A673 (cell line): Measurements from ENCODE around the gene SMIM20. TPM values are rescaled to one million over a fixed set of nuclear protein-coding genes. Genes with fewer than 3 reads are reported as not detected.

Experiments
- BruUV-seq: library from RNA; stranded (reverse); fragments of 400-500 nt; replicated peaks from 2 replicates; lab custom pipeline; 2021; lab: Mats Ljungman, UMichigan
- CTCF ChIA-PET: fragments of 300-600 bp; sonication (Branson Sonifier 250); formaldehyde crosslinking; loops from one replicate; lab custom pipeline; 2022; ENCODE audit warnings: antibody characterized with exemption; lab: Charles Lee
- POLR2A ChIA-PET: fragments of 300-600 bp; sonication (Branson Sonifier 250); formaldehyde crosslinking; loops from one replicate; lab custom pipeline; 2022; ENCODE audit warnings: antibody characterized with exemption; ENCODE audit not compliant: low non-redundant PET; lab: Charles Lee
- DNase-seq: peaks from one replicate; pipeline ENCODE4 v3.0.0-alpha.2; 2015; ENCODE audit warnings: low spot score
- H3K27ac ChIP-seq: fragments of 200-600 bp; sonication (generic); 2 replicates; pipeline ENCODE4 v1.5.1; 2016; ENCODE audit warnings: mixed run types, low read depth, mild to moderate bottlenecking, mixed read lengths, antibody characterized with exemption, low read length; ENCODE audit not compliant: poor library complexity, severe bottlenecking
- H3K27me3 ChIP-seq: fragments of 200-600 bp; sonication (generic); replicated peaks from 2 replicates; pipeline ENCODE4 v1.6.1; 2017; ENCODE audit warnings: mixed run types, low read depth, mild to moderate bottlenecking, mixed read lengths, antibody characterized with exemption, low read length; ENCODE audit not compliant: insufficient read depth, poor library complexity
- H3K36me3 ChIP-seq: fragments of 200-600 bp; sonication (generic); 2 replicates; pipeline ENCODE4 v1.6.1; 2016; ENCODE audit warnings: mixed run types, mild to moderate bottlenecking, mixed read lengths, antibody characterized with exemption, low read length; ENCODE audit not compliant: insufficient read depth, poor library complexity, severe bottlenecking
- H3K4me1 ChIP-seq: fragments of 200-600 bp; sonication (generic); 2 replicates; pipeline ENCODE4 v1.6.1; 2017; ENCODE audit warnings: mixed run types, mild to moderate bottlenecking, mixed read lengths, antibody characterized with exemption, low read length; ENCODE audit not compliant: insufficient read depth, poor library complexity, severe bottlenecking
- H3K4me3 ChIP-seq: fragments of 200-600 bp; sonication (generic); 2 replicates; pipeline ENCODE4 v1.5.1; 2016; ENCODE audit warnings: low read depth, mixed run types, mild to moderate bottlenecking, mixed read lengths, low read length; ENCODE audit not compliant: poor library complexity, severe bottlenecking
- H3K9me3 ChIP-seq: fragments of 200-600 bp; sonication (generic); 2 replicates; pipeline ENCODE4 v1.6.1; 2016; ENCODE audit warnings: mixed run types, low read depth, mild to moderate bottlenecking, mixed read lengths, antibody characterized with exemption, low read length; ENCODE audit not compliant: poor library complexity, severe bottlenecking
- EZH2 ChIP-seq: fragments of 200-600 bp; sonication (generic); IDR thresholded peaks from 2 replicates; pipeline ENCODE4 v1.6.1; 2017; ENCODE audit warnings: borderline replicate concordance, low read depth, mild to moderate bottlenecking, mixed read lengths, antibody characterized with exemption, low read length; ENCODE audit not compliant: poor library complexity, severe bottlenecking
- intact Hi-C: fragments of 100-400 bp; cut with micrococcal nuclease; formaldehyde crosslinking; loops from one replicate; pipeline ENCODE4 v1.10.0; 2022; ENCODE audit not compliant: unreplicated experiment
- total RNA-seq: library from RNA; stranded (reverse); gene quantifications from 2 replicates; pipeline ENCODE4 v1.2.3, GENCODE V29; 2021
- TF ChIP-seq, protein P1 (sequence below): fragments of 300-800, 200-600 bp; sonication (generic); conservative IDR thresholded peaks from 2 replicates; pipeline ENCODE4 v1.5.1; 2017; ENCODE audit warnings: low read depth, mild to moderate bottlenecking, antibody characterized with exemption, low read length, moderate library complexity, mixed read lengths

The SMIM20 gene
- total RNA-seq, 1 experiment from 2014 or later, result 25.2 TPM

DNA sequence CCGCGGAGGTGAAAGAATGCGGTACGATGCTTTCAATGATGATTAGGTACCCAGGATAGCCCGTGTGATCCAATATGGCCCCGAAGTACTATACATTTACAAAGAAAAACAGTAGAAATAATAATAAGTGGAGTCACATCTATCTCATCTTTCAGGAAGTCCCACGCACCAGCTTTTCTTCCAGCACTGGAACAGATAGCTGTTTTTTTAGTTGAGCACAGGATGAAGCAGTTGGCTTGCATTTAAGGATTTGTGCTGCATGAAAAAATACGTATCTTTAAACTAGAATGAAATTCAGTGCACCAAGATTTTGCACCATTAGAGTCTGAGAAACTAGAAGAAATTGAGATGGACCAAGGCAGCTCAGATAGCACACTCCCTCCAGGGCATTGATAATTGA, 44.1 kb downstream of the SMIM20 start:
- H3K36me3 ChIP-seq, result no peaks in the 10 kb centered on the region
- H3K4me1 ChIP-seq, result no peaks in the 10 kb centered on the region
- BruUV-seq, result no TSS peak
- intact Hi-C loops, result no loop called here
- no peaks in the 10 kb centered on the region for H3K9me3 ChIP-seq
- POLR2A ChIA-PET, result no interaction called here
- no peaks in the 10 kb centered on the region for H3K27me3 ChIP-seq
- no peak for DNase-seq
- H3K4me3 ChIP-seq, result no peak overlapping the region
- CTCF ChIA-PET, result no interaction called here
- no peak for TF ChIP-seq EZH2
- TF ChIP-seq, protein P1, sequence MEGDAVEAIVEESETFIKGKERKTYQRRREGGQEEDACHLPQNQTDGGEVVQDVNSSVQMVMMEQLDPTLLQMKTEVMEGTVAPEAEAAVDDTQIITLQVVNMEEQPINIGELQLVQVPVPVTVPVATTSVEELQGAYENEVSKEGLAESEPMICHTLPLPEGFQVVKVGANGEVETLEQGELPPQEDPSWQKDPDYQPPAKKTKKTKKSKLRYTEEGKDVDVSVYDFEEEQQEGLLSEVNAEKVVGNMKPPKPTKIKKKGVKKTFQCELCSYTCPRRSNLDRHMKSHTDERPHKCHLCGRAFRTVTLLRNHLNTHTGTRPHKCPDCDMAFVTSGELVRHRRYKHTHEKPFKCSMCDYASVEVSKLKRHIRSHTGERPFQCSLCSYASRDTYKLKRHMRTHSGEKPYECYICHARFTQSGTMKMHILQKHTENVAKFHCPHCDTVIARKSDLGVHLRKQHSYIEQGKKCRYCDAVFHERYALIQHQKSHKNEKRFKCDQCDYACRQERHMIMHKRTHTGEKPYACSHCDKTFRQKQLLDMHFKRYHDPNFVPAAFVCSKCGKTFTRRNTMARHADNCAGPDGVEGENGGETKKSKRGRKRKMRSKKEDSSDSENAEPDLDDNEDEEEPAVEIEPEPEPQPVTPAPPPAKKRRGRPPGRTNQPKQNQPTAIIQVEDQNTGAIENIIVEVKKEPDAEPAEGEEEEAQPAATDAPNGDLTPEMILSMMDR, result no peak
- H3K27ac ChIP-seq, result no peak overlapping the region

DNA sequence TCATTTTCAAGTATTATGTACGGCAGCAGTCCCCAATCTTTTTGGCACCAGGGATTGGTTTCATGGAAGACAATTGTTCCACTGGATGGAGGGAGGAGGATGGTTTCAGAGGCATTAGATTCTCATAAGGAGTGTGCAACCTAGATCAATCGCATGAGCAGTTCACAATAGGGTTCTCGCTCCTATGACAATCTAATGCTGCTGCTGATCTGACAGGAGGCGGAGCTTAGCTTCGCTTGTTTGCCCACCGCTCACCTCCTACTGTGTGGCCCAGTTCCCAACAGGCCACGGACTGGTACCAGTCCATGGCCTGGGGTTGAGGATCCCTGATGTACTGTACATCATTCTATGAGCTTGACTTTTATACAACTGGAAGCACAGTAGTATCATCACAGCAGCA, 48.4 kb downstream of the SMIM20 start:
- ChIA-PET CTCF (no interaction called here), POLR2A (no interaction called here)
- no peak for DNase-seq
- Histone ChIP-seq H3K27ac (no peak overlapping the region), H3K36me3 (no peaks in the 10 kb centered on the region), H3K4me1 (no peaks in the 10 kb centered on the region), H3K27me3 (no peaks in the 10 kb centered on the region), H3K4me3 (no peak overlapping the region), H3K9me3 (no peaks in the 10 kb centered on the region)
- TF ChIP-seq, protein P1, result no peak
- no peak for TF ChIP-seq EZH2
- BruUV-seq, result no TSS peak
- intact Hi-C loops, result no loop called here

GRCh38 chr4:25965629-25966028, 51.6 kb downstream of the SMIM20 start:
- ChIA-PET POLR2A (no interaction called here), CTCF (no interaction called here)
- TF ChIP-seq, protein P1, result no peak
- TF ChIP-seq EZH2, result no peak
- no TSS peak for BruUV-seq
- Histone ChIP-seq H3K27me3 (no peaks in the 10 kb centered on the region), H3K4me3 (no peak overlapping the region), H3K4me1 (no peaks in the 10 kb centered on the region), H3K27ac (no peak overlapping the region), H3K9me3 (no peaks in the 10 kb centered on the region), H3K36me3 (no peaks in the 10 kb centered on the region)
- intact Hi-C loops, result no loop called here
- DNase-seq, result no peak
